ENCODE data around the gene ZNF445.

ZNF445 gene

DNA sequence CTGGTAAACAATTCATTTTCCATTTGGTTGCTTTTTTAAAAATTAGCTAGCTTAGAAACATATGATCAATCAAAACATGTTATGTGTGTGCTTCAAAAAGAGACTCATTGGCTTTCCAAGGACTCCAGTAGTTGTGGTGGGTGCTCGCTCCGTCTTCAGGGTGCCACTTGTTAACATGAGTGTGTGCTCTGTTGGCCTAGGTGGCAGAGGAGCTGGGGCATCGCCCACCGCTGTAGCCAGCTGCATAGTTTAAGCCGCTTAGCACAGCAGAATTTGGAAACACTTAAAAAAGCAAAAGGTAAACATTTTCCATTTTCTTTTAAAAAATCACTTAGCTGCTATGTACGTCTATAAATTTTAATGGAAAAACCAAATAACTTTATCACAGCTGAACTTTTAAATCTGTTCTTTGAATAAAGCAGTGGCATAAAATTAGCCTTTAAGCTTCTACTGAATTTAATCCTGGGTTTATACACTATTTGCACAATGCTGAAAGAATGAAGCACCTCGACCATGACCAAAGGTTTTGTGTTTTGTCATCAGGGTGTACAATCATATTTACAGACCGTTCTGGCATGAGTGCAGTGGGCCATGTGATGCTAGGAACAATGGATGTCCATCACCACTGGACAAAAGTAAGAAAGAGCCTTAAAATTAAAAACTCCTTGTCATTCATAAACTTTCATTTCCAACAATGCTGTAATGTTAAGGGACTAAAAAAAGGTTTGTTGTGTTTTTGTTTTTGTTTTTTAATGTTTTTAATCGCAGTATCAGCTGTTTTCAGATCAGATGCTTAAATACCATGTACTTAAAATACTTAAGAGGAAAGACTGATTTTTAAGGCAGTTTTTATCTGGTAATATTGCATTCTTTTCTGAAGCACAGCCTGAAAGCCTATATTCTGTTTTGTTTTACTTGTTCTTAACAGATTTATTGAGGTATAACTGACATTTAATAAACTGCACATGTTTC is 81.0 kb downstream of the ZNF445 start:
- DNase-seq = no peak

DNA sequence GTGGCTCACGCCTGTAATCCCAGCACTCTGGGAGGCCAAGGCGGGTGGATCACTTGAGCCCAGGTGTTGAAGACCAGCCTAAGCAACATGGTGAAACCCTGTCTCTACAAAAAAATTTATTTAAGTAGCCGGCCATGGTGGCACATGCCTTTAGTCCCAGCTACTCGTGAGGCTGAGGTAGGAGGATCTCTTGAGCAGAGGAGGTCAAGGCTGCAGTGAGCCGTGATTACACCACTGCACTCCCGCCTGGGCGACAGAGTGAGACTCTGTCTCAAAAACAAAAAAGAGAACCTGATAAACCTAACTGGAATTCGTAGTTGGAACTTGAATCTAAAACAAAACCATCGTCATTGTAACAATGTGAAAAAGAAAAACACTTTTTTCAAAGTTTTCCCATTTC is 81.8 kb downstream of the ZNF445 start:
- DNase-seq = no peak

DNA sequence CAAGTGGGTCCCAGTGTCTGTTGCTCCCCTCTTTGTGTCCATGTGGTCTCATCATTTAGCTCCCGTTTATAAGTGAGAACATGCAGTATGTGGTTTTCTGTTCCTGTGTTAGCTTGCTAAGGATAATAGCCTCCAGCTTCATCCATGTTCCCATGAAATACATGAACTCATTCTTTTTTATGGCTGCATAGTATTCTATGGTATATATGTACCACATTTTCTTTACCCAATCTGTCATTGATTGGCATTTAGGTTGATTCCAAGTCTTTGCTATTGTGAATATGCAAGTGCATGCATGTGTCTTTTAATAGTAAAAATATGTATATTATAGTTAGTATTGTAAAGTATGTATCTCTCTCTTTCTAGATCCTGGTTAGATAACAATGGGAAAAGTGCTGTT is 85.0 kb downstream of the ZNF445 start:
- DNase-seq = no peak

DNA sequence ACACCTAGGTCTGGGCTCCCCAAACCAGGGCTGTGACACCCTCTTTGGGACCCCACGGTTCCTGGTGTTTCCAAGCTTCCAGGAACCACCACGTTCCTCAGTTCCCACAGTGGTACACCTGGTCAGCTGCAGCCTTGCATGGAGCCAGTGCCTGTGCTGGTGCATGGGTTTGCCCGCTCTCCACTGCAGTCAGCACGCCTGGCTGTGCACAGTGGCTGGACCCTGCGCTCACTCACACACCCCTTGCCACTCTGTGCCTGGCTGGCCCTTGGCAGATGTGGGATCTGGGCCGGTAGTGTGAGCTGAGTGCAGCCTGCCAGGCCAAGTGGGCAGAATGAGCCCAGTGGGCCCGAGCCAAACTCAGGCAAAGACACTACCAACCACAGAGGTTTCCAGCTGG is 90.1 kb downstream of the ZNF445 start:
- no peak for DNase-seq

Data from EL (cell line).